Lower leg skin (tissue), 4 donors: Measurements from ENCODE around the gene C1QTNF5. TPM values are rescaled to one million over a fixed set of nuclear protein-coding genes. Genes with fewer than 3 reads are reported as not detected.

Experiments used
- DNase-seq, 2 donors: peaks; one replicate each; pipeline ENCODE4 v3.0.0-alpha.2; 2019; ENCODE audit warnings: low spot score in 2 of 2
- H3K4me3 ChIP-seq: fragments of 200-600 bp; sonication (generic); 2 replicates; pipeline ENCODE4 v1.5.1; 2017; ENCODE audit warnings: mild to moderate bottlenecking, low read depth; ENCODE audit not compliant: poor library complexity, severe bottlenecking
- POLR2A ChIP-seq, 2 donors: fragments of 450-650 bp; IDR thresholded peaks; one replicate each; pipeline ENCODE4 v1.6.1; 2016 to 2017; ENCODE audit warnings: antibody characterized with exemption in 2 of 2, mild to moderate bottlenecking in 1 of 2, moderate library complexity in 1 of 2
- WGBS, 2 donors: methylation state at CpG; one replicate each; pipeline ENCODE4 v1.1.5; 2018; 5-methylcytosine and 5-hydroxymethylcytosine counted together
- intact Hi-C: fragments of 100-400 bp; cut with DNase I; formaldehyde crosslinking; loops from one replicate; pipeline ENCODE4 v1.15.0; 2023; ENCODE audit warnings: low total_unique reads
- total RNA-seq, 4 donors: library from RNA; depleted of rRNA; stranded (reverse); fragments of >200 nt; gene quantifications; one replicate each; pipeline ENCODE4 v1.1.0, GENCODE V29; 2016
- TF ChIP-seq, protein P1 (sequence below), 3 donors: fragments of 450-650 bp; IDR thresholded peaks; one replicate each; pipeline ENCODE4 v1.5.1; 2016; ENCODE audit warnings: antibody characterized with exemption in 3 of 3, mild to moderate bottlenecking in 3 of 3, moderate library complexity in 2 of 3

The C1QTNF5 gene
- total RNA-seq, 4 donors from 2014 or later = 4.2 to 14.3 (median 8.6) TPM

DNA sequence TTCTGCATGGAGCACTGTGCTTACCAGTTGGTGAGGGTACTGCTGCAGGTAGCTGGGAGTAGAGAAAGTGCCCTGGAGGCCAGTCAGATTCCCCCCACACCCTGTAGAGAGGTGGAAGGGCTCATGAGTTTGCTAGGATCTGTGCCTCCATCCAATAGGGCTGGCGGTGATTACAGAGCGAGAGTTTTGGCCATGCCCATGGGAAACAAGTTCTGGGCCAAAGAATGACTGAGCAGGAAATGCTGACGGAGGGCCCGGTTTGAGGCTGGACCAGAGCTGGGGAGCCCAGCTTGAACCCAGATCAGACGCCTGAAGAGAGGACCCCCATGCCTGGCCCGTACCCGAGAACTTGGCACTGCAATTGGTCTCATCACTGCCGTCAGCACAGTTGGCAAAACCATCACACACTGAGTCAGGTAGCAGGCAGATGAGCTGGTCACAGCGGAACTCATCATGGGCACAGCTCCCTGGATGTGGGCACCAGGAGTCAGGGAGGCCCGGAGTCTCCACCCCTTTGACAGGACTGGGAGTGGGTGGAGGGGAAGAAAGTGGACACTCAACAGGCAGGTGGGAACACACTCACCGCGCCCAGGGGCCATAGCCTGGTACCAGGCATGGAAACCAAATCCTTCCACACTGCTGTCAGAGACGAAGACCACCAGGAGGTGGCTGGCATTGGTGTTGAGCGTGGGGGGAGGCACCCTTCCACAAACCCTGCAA is 3.8 kb upstream of the C1QTNF5 start:
- 66 to 70% methylated on average over 14 of the region's 14 CpGs for WGBS, 2 donors
- DNase-seq = no peak
- intact Hi-C loops = no loop called here
- TF ChIP-seq, protein P1, sequence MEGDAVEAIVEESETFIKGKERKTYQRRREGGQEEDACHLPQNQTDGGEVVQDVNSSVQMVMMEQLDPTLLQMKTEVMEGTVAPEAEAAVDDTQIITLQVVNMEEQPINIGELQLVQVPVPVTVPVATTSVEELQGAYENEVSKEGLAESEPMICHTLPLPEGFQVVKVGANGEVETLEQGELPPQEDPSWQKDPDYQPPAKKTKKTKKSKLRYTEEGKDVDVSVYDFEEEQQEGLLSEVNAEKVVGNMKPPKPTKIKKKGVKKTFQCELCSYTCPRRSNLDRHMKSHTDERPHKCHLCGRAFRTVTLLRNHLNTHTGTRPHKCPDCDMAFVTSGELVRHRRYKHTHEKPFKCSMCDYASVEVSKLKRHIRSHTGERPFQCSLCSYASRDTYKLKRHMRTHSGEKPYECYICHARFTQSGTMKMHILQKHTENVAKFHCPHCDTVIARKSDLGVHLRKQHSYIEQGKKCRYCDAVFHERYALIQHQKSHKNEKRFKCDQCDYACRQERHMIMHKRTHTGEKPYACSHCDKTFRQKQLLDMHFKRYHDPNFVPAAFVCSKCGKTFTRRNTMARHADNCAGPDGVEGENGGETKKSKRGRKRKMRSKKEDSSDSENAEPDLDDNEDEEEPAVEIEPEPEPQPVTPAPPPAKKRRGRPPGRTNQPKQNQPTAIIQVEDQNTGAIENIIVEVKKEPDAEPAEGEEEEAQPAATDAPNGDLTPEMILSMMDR (IDR thresholded peaks at IDR 0.05) = no peak
- no peak for TF ChIP-seq POLR2A (IDR thresholded peaks at IDR 0.05)
- H3K4me3 ChIP-seq = no peak overlapping the region

DNA sequence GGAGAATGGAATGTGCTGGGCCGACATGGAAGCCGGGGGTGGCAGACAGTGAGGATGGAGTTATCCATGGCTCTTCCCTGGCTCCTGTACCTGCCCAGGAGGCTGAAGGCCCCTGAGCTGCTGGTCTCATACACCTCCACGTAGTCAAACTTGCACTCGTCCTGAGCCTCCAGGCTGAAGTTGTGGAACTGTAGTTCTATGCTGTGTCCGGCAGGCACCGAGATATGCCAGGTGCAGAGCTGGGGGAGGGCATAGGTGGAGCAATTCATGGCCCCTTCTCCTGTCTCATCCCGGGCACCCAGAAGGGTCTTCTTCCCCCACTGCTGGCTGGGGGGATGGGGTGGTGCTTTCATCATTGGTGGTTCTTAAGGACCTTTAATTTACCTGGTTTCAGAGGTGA is 3.0 kb upstream of the C1QTNF5 start:
- H3K4me3 ChIP-seq = no peak overlapping the region
- intact Hi-C loops = no loop called here
- DNase-seq = no peak
- TF ChIP-seq POLR2A (IDR thresholded peaks at IDR 0.05) = no peak
- TF ChIP-seq, protein P1 (IDR thresholded peaks at IDR 0.05) = no peak
- WGBS, 2 donors = 84 to 90% methylated on average over 7 of the region's 7 CpGs

DNA sequence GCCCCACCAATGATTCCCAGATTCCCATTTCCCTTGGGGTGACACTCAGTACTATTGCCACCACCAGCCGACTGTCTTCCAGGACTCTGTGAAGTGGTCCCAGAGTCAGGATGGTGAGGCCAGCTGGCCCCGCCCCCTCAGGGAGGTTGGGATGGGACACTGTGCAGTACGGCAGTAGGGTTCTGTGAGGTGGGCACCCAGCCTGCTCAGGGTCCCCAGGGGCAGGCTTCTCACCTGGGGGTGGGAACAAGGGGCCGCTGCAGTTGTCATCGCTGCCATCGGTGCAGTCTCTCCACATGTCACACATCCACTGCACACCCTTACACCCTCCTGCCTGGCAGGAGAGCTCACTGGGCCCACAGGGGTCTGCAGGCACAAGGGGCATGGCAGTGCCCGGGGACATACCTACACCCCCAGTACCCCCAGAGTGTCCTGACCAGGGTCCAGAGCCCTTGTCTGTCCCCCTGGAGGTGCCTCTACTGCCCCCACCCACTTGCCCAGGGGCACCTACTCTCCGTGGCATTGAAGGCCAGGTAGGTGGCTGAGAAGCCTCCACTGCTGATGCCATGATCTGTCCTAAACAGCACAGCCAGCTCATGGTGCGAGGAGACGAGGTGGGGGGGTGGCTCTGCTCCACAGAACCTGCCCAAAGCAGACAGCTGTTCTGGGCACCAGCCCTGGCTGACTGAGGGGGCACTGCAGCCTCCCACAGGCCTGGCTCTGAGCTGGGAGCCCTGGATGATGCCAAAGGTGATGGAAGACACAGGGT is 1.9 kb upstream of the C1QTNF5 start:
- H3K4me3 ChIP-seq = no peak overlapping the region
- 78 to 80% methylated on average over 6 to 10 of the region's 10 CpGs for WGBS, 2 donors
- TF ChIP-seq, protein P1 (IDR thresholded peaks at IDR 0.05) = no peak
- no peak for TF ChIP-seq POLR2A (IDR thresholded peaks at IDR 0.05)
- no peak for DNase-seq
- intact Hi-C loops = no loop called here

DNA sequence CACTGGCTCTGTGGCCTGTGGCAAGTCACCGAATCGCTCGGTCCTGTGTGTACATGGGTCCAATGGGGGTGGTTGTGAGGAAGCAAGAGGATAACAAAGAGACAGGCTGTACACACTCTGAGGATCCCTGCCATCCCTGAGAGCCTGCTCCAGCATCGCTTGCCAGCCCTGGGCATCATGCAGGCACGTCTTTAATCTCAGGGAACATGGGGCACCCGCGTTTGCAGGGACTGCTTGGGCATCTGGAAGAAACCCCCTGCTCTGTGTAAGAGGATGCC is 1.3 kb upstream of the C1QTNF5 start:
- WGBS, 2 donors = 66 to 74% methylated on average over 5 to 7 of the region's 7 CpGs
- no peak for TF ChIP-seq POLR2A (IDR thresholded peaks at IDR 0.05)
- TF ChIP-seq, protein P1 (IDR thresholded peaks at IDR 0.05) = no peak
- no peak for DNase-seq
- intact Hi-C loops = no loop called here
- H3K4me3 ChIP-seq = no peak overlapping the region

DNA sequence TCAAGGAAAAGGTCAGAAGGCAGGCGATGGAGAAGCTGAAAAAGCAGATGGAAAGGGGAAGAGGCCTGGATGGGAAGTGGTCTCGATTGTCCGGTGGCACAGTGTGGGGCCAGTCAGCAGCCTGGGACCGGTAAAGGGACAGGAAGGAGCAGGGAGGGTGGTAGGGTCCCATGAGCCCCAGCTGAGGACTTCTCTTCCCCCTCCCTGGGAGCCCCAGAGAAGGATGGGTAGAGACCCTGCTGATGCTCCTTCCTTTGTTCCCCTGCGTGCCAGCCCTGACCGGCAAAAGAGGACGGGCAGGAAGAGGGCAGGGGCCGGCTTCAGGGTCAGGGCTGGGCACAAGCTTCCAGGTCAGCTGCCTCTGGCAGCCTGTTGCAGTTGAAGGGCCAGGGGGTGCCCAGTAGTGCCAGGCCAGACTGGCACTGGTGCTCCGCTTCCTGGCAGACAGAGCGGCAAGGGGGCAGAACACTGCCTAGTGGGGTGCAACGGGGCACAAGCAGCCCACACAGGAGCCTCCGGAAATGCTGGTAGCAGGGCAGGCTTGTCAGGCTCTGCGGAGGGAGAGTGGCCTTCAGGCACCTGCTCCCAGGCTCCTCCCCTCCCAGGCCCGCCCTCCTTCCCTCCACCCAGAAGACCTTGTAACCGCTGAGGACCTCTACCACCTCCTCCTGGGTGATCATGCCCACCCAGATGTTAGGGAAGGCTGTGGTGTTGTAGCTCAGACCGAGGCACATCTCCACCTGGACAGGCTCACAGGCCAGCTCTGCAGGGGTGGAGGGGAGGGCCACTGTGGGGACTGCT is 739 bp upstream of the C1QTNF5 start:
- TF ChIP-seq, protein P1 (IDR thresholded peaks at IDR 0.05) = no peak
- no peak for TF ChIP-seq POLR2A (IDR thresholded peaks at IDR 0.05)
- H3K4me3 ChIP-seq = no peak overlapping the region
- WGBS, 2 donors = 53 to 61% methylated on average over 12 to 14 of the region's 16 CpGs
- intact Hi-C loops = no loop called here
- DNase-seq = no peak
